Spleen (tissue), 7 donors: ENCODE data around the gene PXDN.

ENCODE experiments used
- CTCF ChIP-seq, 11 experiments: fragments of 200-600 bp in 7 of 11; fragments of 450-650 bp in 4 of 11; sonication (generic) in 4 of 11; IDR thresholded peaks in 8 of 11; conservative IDR thresholded peaks in 3 of 11; 1 replicate in 7 of 11; 2 replicates in 4 of 11; pipeline versions ENCODE4 v1.4.0 to v1.8.0; 2016 to 2021; ENCODE audit warnings: antibody characterized with exemption in 11 of 11, inconsistent platforms in 4 of 11, mild to moderate bottlenecking in 1 of 11
- POLR2AphosphoS5 ChIP-seq, 3 donors: sonication (generic); formaldehyde crosslinking; IDR thresholded peaks; one replicate each; pipeline ENCODE4 v1.5.1; 2017; ENCODE audit warnings: antibody characterized with exemption in 3 of 3
- donor health status: DM: no; HTN: no; CAD: no; lungs with moderate emphysema.
- donor health status: DM: no; HTN: no; CAD: no.
- donor health status: DM: no; HTN: no; CAD: no.

GRCh38 chr2:1656326-1656960 lies 87.9 kb downstream of the PXDN start:
- no peak for TF ChIP-seq CTCF (IDR thresholded peaks at IDR 0.05 in 8 of 11, conservative IDR thresholded peaks at IDR 0.05 in 3 of 11)
- TF ChIP-seq POLR2AphosphoS5 (IDR thresholded peaks at IDR 0.05) = no peak
